HEK293T (cell line): Measurements from ENCODE around the gene SYTL5.

Experiments
- ARNT ChIP-seq: fragments of 450-650 bp; IDR thresholded peaks from 2 replicates; pipeline ENCODE4 v1.6.1; 2017; ENCODE audit warnings: mild to moderate bottlenecking
- BHLHE40 ChIP-seq: fragments of 450-650 bp; IDR thresholded peaks from 2 replicates; pipeline ENCODE4 v1.6.1; 2016; ENCODE audit warnings: mild to moderate bottlenecking, moderate library complexity, borderline replicate concordance
- CTBP1 ChIP-seq: fragments of 450-650 bp; IDR thresholded peaks from 2 replicates; pipeline ENCODE4 v1.6.1; 2016; ENCODE audit warnings: borderline replicate concordance
- ELF4 ChIP-seq: fragments of 450-650 bp; IDR thresholded peaks from 2 replicates; pipeline ENCODE4 v1.6.1; 2017; ENCODE audit warnings: antibody characterized with exemption
- FOXA1 ChIP-seq: fragments of 450-650 bp; IDR thresholded peaks from 2 replicates; pipeline ENCODE4 v1.6.1; 2016; ENCODE audit warnings: mild to moderate bottlenecking
- FOXM1 ChIP-seq: fragments of 450-650 bp; IDR thresholded peaks from 2 replicates; pipeline ENCODE4 v1.6.1; 2017; ENCODE audit warnings: mild to moderate bottlenecking, borderline replicate concordance
- SP1 ChIP-seq: fragments of 450-650 bp; IDR thresholded peaks from 2 replicates; pipeline ENCODE4 v1.6.1; 2017

- TF ChIP-seq FOXM1: no peak
- no peak for TF ChIP-seq SP1
- no peak for TF ChIP-seq CTBP1
- no peak for TF ChIP-seq FOXA1
- TF ChIP-seq BHLHE40: no peak
- TF ChIP-seq ARNT: no peak
- no peak for TF ChIP-seq ELF4
Measured at GRCh38 chrX:38151441-38151840, 145.1 kb downstream of the SYTL5 start.
